ENCODE results near the gene TK1.

The TK1 gene

GRCh38 chr17:78146471-78146869 is 40.4 kb downstream of the TK1 start:
- no peak for TF ChIP-seq CTCF (IDR thresholded peaks at IDR 0.05; ENCODE audit: borderline replicate concordance, control extremely low read depth, extremely low read depth, insufficient read depth, missing control alignments)
- in situ Hi-C loops (cut with MboI; ENCODE audit: low sequenced_read_pairs, unreplicated experiment) = no loop called here
- DNase-seq (ENCODE audit: low spot score) = no peak

- in situ Hi-C loops (cut with MboI; ENCODE audit: low sequenced_read_pairs, unreplicated experiment) = no loop called here
- no peak for TF ChIP-seq CTCF (IDR thresholded peaks at IDR 0.05; ENCODE audit: borderline replicate concordance, control extremely low read depth, extremely low read depth, insufficient read depth, missing control alignments)
- DNase-seq (ENCODE audit: low spot score) = no peak
Observed at GRCh38 chr17:78144736-78145641, 41.9 kb downstream of the TK1 start.

- no peak for TF ChIP-seq CTCF (IDR thresholded peaks at IDR 0.05; ENCODE audit: borderline replicate concordance, control extremely low read depth, extremely low read depth, insufficient read depth, missing control alignments)
- in situ Hi-C loops (cut with MboI; ENCODE audit: low sequenced_read_pairs, unreplicated experiment) = no loop called here
- no peak for DNase-seq (ENCODE audit: low spot score)
Observed at GRCh38 chr17:78144147-78144719, 42.6 kb downstream of the TK1 start.

- in situ Hi-C loops (cut with MboI; ENCODE audit: low sequenced_read_pairs, unreplicated experiment) = no loop called here
- no peak for TF ChIP-seq CTCF (IDR thresholded peaks at IDR 0.05; ENCODE audit: borderline replicate concordance, control extremely low read depth, extremely low read depth, insufficient read depth, missing control alignments)
- no peak for DNase-seq (ENCODE audit: low spot score)
Observed at GRCh38 chr17:78143214-78144146, 43.4 kb downstream of the TK1 start.

GRCh38 chr17:78142119-78142861 is 44.6 kb downstream of the TK1 start:
- DNase-seq (ENCODE audit: low spot score) = no peak
- TF ChIP-seq CTCF (IDR thresholded peaks at IDR 0.05; ENCODE audit: borderline replicate concordance, control extremely low read depth, extremely low read depth, insufficient read depth, missing control alignments) = no peak
- in situ Hi-C loops (cut with MboI; ENCODE audit: low sequenced_read_pairs, unreplicated experiment) = no loop called here

Data from GM13976 (cell line).